Skeletal muscle tissue (tissue), 4 donors: ENCODE measurements around the gene TSPAN16. TPM values are rescaled to one million over a fixed set of nuclear protein-coding genes. Genes with fewer than 3 reads are reported as not detected.

ENCODE experiments used
- H3K27ac ChIP-seq: one replicate; pipeline ENCODE4 v1.7.0; 2013; ENCODE audit warnings: mild to moderate bottlenecking, low read depth, low read length, inconsistent platforms
- H3K27me3 ChIP-seq, 3 donors: one replicate each; pipeline ENCODE4 v1.7.0; 2013; ENCODE audit warnings: low read length in 3 of 3; ENCODE audit not compliant: control insufficient read depth in 3 of 3, insufficient read depth in 3 of 3
- H3K36me3 ChIP-seq, 3 donors: one replicate each; pipeline ENCODE4 v1.7.0; 2013; ENCODE audit warnings: low read length in 3 of 3; ENCODE audit not compliant: control insufficient read depth in 3 of 3, insufficient read depth in 3 of 3
- H3K4me1 ChIP-seq, 3 donors: one replicate each; pipeline ENCODE4 v1.7.0; 2013; ENCODE audit warnings: low read length in 3 of 3, mild to moderate bottlenecking in 3 of 3; ENCODE audit not compliant: control insufficient read depth in 3 of 3, insufficient read depth in 3 of 3
- H3K4me3 ChIP-seq, 3 donors: one replicate each; pipeline ENCODE4 v1.7.0; 2013; ENCODE audit warnings: low read length in 3 of 3
- H3K9ac ChIP-seq, 3 donors: one replicate each; pipeline ENCODE4 v1.7.0; 2013; ENCODE audit warnings: low read length in 3 of 3, mild to moderate bottlenecking in 3 of 3, moderate library complexity in 2 of 3, low read depth in 1 of 3
- H3K9me3 ChIP-seq, 3 donors: one replicate each; pipeline ENCODE4 v1.7.0; 2013; ENCODE audit warnings: low read length in 3 of 3; ENCODE audit not compliant: control insufficient read depth in 3 of 3
- total RNA-seq: library from RNA; depleted of rRNA; stranded (reverse); fragments of >200 nt; gene quantifications from one replicate; pipeline ENCODE4 v1.2.3, GENCODE V29; 2014
- donor health status: Osteomylitis.

TSPAN16 gene
- total RNA-seq, 1 donor from 2014 or later = not detected

DNA sequence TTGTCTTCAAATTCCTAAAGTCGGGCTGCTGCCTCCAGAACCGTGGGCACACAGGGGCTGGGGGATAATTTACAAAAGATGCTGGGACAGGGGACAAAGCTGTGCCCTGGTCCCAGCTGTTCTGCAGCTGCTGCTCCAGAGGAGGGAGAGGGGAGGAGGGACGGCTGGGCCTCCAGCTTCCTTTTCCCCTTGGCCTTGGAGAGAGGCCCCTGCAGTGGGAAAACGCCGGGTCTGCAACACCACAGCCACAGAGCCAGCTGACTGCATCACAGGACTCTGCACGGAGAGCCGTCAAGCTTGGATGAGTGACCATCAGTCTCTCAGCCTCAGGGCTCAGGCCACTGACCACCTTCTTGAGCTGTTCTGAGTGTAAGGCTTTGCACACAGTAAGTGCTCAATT, 39.8 kb upstream of the TSPAN16 start:
- Histone ChIP-seq H3K27me3 (peaks cover 0 to 3% (median under 1%) of the 10 kb centered on the region in 3 donors), H3K36me3 (peaks cover 3 to 5% (median 4%) of the 10 kb centered on the region in 3 donors), H3K4me3 (no peak overlapping the region), H3K9me3 (no peaks in the 10 kb centered on the region), H3K27ac (no peak overlapping the region), H3K4me1 (peaks cover 7 to 26% (median 16%) of the 10 kb centered on the region in 3 donors), H3K9ac (no peak overlapping the region)

DNA sequence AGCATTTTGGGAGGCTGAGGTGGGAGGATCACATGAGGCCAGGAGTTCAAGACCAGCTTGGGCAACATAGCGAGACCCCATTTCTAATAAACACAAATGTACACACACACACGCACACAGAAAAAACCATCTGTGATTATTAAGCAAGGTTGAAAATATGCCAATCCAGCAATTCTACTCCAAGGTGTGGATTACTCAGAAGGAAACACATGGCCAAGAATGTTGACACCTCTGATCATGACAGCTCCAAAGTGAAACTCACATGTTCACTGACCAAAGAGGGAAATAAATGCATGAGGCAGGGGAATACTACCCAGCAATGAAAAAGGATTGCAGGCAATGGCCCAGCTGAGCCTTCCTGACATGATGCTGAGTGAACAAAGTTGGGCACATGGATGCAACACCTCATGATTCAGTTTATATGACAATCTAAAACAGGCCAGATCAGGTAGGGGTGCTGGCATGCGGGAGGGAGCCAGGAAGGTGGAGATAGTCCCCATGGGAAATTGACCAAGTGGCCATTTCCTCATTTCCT, 38.0 kb upstream of the TSPAN16 start:
- H3K9me3 ChIP-seq = no peaks in the 10 kb centered on the region
- peaks cover 6 to 12% (median 8%) of the 10 kb centered on the region in 3 donors for H3K27me3 ChIP-seq
- no peak overlapping the region for H3K27ac ChIP-seq
- H3K4me3 ChIP-seq = no peak overlapping the region
- H3K4me1 ChIP-seq = peaks cover 7 to 21% (median 8%) of the 10 kb centered on the region in 3 donors
- H3K9ac ChIP-seq = no peak overlapping the region
- H3K36me3 ChIP-seq = no peaks in the 10 kb centered on the region

DNA sequence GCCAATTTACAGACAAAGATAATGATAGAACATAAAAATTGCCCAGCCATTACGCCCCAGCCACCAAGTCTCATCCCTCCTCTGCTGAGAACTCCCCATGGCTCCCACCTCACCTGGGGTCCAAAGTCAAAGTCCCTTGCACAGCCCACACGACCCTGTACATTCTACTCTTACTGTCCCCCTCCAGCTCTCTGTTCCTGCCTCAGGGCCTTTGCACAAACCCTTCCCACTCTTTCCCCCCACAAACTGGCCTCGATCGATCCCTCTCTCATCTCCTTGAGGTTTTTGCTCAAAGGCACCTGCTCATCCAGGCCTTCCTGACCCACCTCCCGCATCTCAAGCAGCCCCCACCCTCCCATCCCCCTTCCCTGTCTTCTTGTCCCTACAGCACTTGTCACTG, 35.0 kb upstream of the TSPAN16 start:
- Histone ChIP-seq H3K9ac (peak overlapping the region in 1 of 3 donors; percentile 40), H3K27me3 (peaks cover 8 to 15% (median 13%) of the 10 kb centered on the region in 3 donors), H3K9me3 (no peaks in the 10 kb centered on the region), H3K36me3 (no peaks in the 10 kb centered on the region), H3K4me1 (peaks cover 0 to 9% (median 7%) of the 10 kb centered on the region in 3 donors), H3K27ac (no peak overlapping the region), H3K4me3 (peak overlapping the region in 2 of 3 donors; percentile 54 to 67)

DNA sequence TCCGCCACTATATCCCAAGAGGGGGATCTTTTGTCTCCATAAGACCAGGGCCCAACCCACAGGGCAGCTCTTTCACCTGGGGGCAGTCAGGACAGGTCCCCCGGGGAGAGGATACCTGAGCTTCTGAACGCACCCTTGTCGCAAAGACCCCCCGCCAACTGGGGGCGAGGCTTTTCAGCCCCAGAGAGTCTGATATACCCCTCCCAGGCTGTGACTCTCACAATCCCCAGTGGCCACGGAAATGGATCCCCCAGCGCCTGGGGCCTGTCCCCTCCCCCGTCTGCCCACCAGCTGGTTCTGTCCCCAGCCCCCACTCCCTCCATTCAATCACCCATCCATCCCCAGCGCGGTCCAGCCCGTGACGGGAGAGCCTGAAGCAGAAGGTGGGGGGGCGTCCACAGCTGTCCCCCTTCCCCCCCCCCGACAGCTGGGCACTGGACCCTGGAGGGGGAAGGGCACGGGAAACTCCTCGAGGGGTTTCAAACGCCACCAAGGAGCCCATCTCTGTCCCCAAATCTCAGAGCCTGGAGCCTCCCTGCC, 34.5 kb upstream of the TSPAN16 start:
- H3K36me3 ChIP-seq = no peaks in the 10 kb centered on the region
- no peaks in the 10 kb centered on the region for H3K9me3 ChIP-seq
- H3K27ac ChIP-seq = peak overlapping the region; percentile 66
- peaks cover 8 to 15% (median 13%) of the 10 kb centered on the region in 3 donors for H3K27me3 ChIP-seq
- peaks cover 0 to 8% (median 7%) of the 10 kb centered on the region in 3 donors for H3K4me1 ChIP-seq
- H3K4me3 ChIP-seq = peak overlapping the region; percentile 54 to 67 (median 59)
- peak overlapping the region; percentile 33 to 70 (median 59) for H3K9ac ChIP-seq

DNA sequence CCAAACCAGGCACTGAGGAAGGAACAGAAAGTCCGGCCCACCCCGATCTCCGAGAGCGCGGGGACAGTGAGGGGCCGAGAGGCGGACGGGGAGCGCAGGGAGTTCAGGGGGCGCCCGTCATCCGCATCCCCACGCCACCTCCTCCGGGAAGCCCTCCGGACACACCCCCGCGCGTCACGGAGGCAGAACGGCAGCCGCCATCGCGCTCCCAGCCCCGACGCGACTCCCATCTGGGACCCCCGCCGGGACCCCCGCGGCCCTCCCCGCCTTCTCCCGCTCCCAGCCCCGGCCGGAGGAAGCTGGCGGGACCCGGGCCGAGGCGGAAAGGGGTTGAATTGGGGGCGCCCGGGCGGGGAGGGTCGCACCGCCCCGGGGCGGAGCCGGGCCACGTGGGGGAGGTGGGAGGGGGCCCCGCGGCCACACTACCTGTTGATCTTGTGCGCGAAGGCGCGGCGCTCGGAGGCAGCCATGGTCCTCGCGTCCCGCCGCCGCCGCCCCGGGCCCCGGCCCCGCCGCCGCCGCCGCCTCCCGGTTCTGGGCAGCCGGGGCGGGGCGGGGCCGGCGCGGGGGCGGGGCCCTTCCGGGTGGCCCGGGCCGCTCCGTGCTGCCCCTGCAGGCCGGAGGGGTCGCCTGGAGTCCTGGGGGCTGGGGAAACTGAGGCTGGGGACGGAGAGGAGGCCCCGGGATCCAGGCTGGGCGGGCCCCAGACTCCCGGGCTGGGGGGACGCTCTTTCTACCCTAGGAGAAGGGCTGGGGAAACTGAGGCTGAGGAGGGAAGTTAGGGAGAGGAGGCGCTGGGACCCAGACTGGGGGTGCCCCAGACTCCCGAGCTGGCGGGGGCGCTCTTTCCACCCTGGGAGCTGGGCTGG, 33.8 kb upstream of the TSPAN16 start, which contains the start of gene DOCK6:
Gene DOCK6 (minus strand): TSS at position 554 of the 869 bp plus-strand sequence. CDS start 84 bp downstream, at position 470.
- peak within 1 kb of the TSS; percentile 33 to 70 (median 59) for H3K9ac ChIP-seq
- H3K36me3 ChIP-seq = no peaks in the 10 kb centered on the region
- H3K27ac ChIP-seq = peak within 1 kb of the TSS; percentile 66
- H3K4me1 ChIP-seq = peaks cover 0 to 8% (median 7%) of the 10 kb centered on the region in 3 donors
- H3K9me3 ChIP-seq = no peaks in the 10 kb centered on the region
- H3K4me3 ChIP-seq = peak within 1 kb of the TSS; percentile 54 to 67 (median 59)
- H3K27me3 ChIP-seq = peaks cover 8 to 15% (median 13%) of the 10 kb centered on the region in 3 donors

DNA sequence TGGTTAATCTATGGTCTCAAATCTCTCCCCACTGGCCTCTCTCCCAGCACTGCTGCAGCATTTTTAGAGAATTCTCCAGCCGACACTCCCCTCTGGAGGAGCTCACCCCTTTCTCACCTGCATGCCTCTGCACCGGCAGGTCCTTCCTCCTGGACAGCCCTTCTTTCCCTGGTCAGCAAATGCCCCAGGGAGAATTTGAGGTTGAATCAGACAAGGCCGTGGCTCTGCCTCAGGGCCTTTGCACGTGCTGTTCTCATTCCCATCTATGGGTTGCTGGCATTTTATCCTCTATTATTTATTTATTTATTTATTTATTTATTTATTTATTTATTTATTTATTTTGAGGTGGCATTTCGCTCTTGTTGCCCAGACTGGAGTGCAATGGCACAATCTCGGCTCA, 32.2 kb upstream of the TSPAN16 start:
- Histone ChIP-seq H3K4me1 (peaks cover 7 to 16% (median 7%) of the 10 kb centered on the region in 3 donors), H3K27ac (no peak overlapping the region)

DNA sequence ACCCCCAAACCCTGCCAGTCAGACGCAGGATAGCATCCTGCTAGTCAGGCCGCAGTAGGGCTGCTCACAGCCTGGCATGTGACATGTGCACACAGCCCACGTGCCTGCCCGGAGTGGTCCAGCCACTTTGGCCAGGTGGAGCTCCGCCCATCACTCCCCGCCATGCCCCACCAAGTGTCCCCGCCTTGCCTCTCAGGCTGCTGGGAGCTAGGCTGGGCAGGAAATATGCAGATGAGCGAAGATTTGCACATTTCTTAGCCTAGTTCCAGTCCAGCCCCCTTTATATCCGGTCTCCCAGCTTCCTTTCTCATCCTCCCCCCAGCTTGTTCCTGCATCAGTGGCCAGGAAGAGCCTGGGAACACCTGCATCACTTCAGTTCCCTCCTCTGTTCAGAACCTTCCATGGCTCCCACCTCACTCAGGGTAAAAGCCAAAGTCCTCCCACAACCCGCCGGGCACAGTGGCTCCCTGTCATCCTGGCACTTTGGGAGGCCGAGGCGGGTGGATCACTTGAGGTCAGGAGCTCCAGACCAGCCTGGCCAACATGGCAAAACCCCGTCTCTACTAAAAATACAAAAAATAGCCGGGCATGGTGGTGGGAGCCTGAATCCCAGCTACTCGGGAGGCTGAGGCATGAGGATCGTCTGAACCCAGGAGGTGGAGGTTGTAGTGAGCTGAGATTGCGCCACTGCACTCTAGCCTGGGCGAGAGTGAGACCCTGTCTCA, 31.3 kb upstream of the TSPAN16 start:
- peaks cover 8 to 17% (median 15%) of the 10 kb centered on the region in 3 donors for H3K27me3 ChIP-seq
- H3K4me1 ChIP-seq = peaks cover 7 to 19% (median 7%) of the 10 kb centered on the region in 3 donors
- H3K9ac ChIP-seq = no peak overlapping the region
- no peak overlapping the region for H3K4me3 ChIP-seq
- no peaks in the 10 kb centered on the region for H3K36me3 ChIP-seq
- no peaks in the 10 kb centered on the region for H3K9me3 ChIP-seq
- H3K27ac ChIP-seq = no peak overlapping the region

More for the DNA sequence above, 32.2 kb upstream of the TSPAN16 start:
- Histone ChIP-seq H3K36me3 (no peaks in the 10 kb centered on the region), H3K9me3 (no peaks in the 10 kb centered on the region), H3K27me3 (peaks cover 8 to 17% (median 15%) of the 10 kb centered on the region in 3 donors), H3K4me3 (no peak overlapping the region), H3K9ac (no peak overlapping the region)

DNA sequence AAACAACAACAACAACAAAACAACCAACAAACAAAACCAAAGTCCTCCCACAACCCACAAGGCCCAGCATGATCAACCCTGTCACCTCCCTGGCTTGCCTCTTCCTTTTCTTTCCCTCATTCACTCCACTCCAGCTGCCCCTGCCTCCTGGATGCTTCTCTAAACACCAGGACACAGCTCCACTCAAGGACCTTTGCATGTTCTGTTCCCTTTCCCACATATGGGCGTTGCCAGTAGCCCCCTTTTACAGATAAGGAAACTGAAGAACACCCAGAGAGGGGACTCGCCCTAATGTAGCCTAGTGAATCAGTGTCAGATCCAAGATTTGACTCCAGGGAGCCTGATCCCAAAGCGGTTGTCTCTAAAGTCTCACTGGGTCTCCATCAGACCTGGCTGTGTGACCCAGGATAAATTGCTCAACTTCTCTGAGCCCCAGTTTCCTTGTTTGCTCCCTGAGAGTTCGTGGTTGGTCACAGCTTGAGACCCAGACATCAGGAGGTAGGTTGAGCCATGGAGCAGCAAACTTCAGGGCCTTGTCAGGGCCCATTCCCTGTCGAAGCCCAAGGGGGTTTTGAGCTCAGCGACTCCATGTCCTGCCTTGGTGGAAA, 30.7 kb upstream of the TSPAN16 start:
- Histone ChIP-seq H3K4me1 (peaks cover 7 to 19% (median 7%) of the 10 kb centered on the region in 3 donors), H3K27ac (no peak overlapping the region), H3K36me3 (no peaks in the 10 kb centered on the region), H3K4me3 (no peak overlapping the region), H3K9me3 (no peaks in the 10 kb centered on the region), H3K9ac (no peak overlapping the region), H3K27me3 (peaks cover 8 to 17% (median 15%) of the 10 kb centered on the region in 3 donors)

DNA sequence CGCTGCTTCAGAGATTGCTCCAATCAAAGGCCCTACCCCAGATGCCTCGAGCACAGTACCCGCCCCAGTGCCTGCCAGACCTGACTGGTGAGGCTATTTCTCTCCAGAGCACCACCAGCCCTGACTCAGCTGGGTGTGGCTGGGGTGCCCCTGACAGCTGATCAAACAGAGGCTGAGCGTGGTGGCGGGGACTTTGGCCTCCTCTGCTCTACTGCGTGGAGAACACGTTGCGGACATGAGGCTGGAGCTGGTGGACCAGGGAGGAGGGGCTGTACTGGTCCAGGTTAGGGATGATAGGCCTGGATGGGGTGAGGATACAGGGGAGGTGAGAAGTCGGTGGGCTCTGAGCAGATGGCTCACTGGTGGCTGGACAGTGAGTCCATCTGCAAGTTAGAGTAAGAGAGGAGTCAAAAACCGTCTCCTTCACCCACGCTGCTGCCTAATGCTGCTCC, 30.1 kb upstream of the TSPAN16 start:
- Histone ChIP-seq H3K4me1 (peaks cover 7 to 19% (median 7%) of the 10 kb centered on the region in 3 donors), H3K27ac (no peak overlapping the region), H3K4me3 (no peak overlapping the region), H3K9ac (no peak overlapping the region), H3K27me3 (peaks cover 8 to 17% (median 15%) of the 10 kb centered on the region in 3 donors), H3K9me3 (no peaks in the 10 kb centered on the region), H3K36me3 (no peaks in the 10 kb centered on the region)
